GM12878 (cell line): ENCODE data around the gene DENND1C. TPM values are rescaled to one million over a fixed set of nuclear protein-coding genes. Genes with fewer than 3 reads are reported as not detected.

Experiments
- BHLHE40 ChIP-seq, 2 experiments: fragments of 450-650 bp in 1 of 2; IDR thresholded peaks; 2 replicates each; pipeline ENCODE4 v1.6.1; 2011 to 2017; ENCODE audit warnings: low read depth in 2 of 2, borderline replicate concordance in 1 of 2, improper control_type of control experiment in 1 of 2, low read length in 1 of 2, mild to moderate bottlenecking in 1 of 2
- CBX3 ChIP-seq: fragments of 200-600 bp; sonication (generic); IDR thresholded peaks from 2 replicates; pipeline ENCODE4 v1.6.1; 2016; ENCODE audit warnings: low read depth, borderline replicate concordance
- EED ChIP-seq: sonication (generic); IDR thresholded peaks from 2 replicates; pipeline ENCODE4 v1.6.1; 2016; ENCODE audit warnings: antibody characterized with exemption, low read depth
- GATAD2B ChIP-seq: fragments of 450-650 bp; conservative IDR thresholded peaks from 2 replicates; pipeline ENCODE4 v1.6.1; 2017; ENCODE audit warnings: low read depth, mild to moderate bottlenecking, moderate library complexity
- IRF4 ChIP-seq: IDR thresholded peaks from 2 replicates; pipeline ENCODE4 v1.6.1; 2011; ENCODE audit warnings: low read depth, low read length
- JUND ChIP-seq: IDR thresholded peaks from 2 replicates; pipeline ENCODE4 v1.6.1; 2012; ENCODE audit warnings: low read depth, mild to moderate bottlenecking, low read length, improper control_type of control experiment, moderate library complexity
- KAT2A ChIP-seq: conservative IDR thresholded peaks from 2 replicates; pipeline ENCODE4 v1.6.1; 2011; ENCODE audit warnings: low read depth, low read length; ENCODE audit not compliant: control insufficient read depth
- MYC ChIP-seq: IDR thresholded peaks from 2 replicates; pipeline ENCODE4 v1.6.1; 2011; ENCODE audit warnings: mild to moderate bottlenecking, low read length, moderate library complexity, inconsistent platforms; ENCODE audit not compliant: insufficient read depth, insufficient replicate concordance, insufficient read length, severe bottlenecking
- NR2C2 ChIP-seq: IDR thresholded peaks from 2 replicates; pipeline ENCODE4 v1.6.1; 2011; ENCODE audit warnings: borderline replicate concordance, low read depth; ENCODE audit not compliant: control insufficient read depth, insufficient read length
- RFX5 ChIP-seq: IDR thresholded peaks from 2 replicates; pipeline ENCODE4 v1.6.1; 2011; ENCODE audit warnings: low read depth, low read length, improper control_type of control experiment
- SIX5 ChIP-seq: IDR thresholded peaks from 2 replicates; pipeline ENCODE4 v1.6.1; 2011; ENCODE audit warnings: mild to moderate bottlenecking, low read depth, low read length, moderate library complexity; ENCODE audit not compliant: severe bottlenecking
- SPI1 ChIP-seq: IDR thresholded peaks from 2 replicates; pipeline ENCODE4 v1.6.1; 2011; ENCODE audit warnings: low read depth, mild to moderate bottlenecking, low read length, moderate library complexity, borderline replicate concordance; ENCODE audit not compliant: insufficient read depth
- STAT1 ChIP-seq: fragments of 450-650 bp; conservative IDR thresholded peaks from 2 replicates; pipeline ENCODE4 v1.6.1; 2014; ENCODE audit warnings: antibody characterized with exemption, mild to moderate bottlenecking
- ZNF24 ChIP-seq: fragments of 450-650 bp; IDR thresholded peaks from 2 replicates; pipeline ENCODE4 v1.6.1; 2017; ENCODE audit warnings: antibody characterized with exemption, mild to moderate bottlenecking
- polyA plus RNA-seq, 11 experiments: library from polyadenylated mRNA; depleted of rRNA in 4 of 11; unstranded in 6 of 11; stranded (reverse) in 5 of 11; fragments of >200 nt; fragmentation: Nextera tagmentation in 4 of 11; fragmentation: Illumina TruSeq in 1 of 11; extraction: Ambion mirVana in 4 of 11; extraction: Trizol in 1 of 11; gene quantifications; 1 replicate in 1 of 11; 2 replicates in 10 of 11; pipeline versions ENCODE4 v1.2.1 to v1.2.3, GENCODE V29; 2011 to 2016; ENCODE audit warnings: inconsistent platforms in 2 of 11, missing spikeins in 2 of 11, low read depth in 1 of 11
- total RNA-seq, 4 experiments: library from RNA; depleted of rRNA in 3 of 4; stranded (reverse); fragments of >200 nt in 3 of 4; fragmentation: Illumina TruSeq in 1 of 4; extraction: Trizol in 1 of 4; gene quantifications; 2 replicates each; pipeline versions ENCODE4 v1.2.1 to v1.2.3, GENCODE V29; 2013 to 2021
- TF ChIP-seq, protein P1 (sequence below): fragments of 450-650 bp; formaldehyde crosslinking; IDR thresholded peaks from 2 replicates; pipeline ENCODE4 v1.4.0; 2022; ENCODE audit warnings: mild to moderate bottlenecking, moderate library complexity
- TF ChIP-seq, protein P2 (sequence below): IDR thresholded peaks from 2 replicates; pipeline ENCODE4 v1.6.1; 2011; ENCODE audit warnings: borderline replicate concordance, low read depth, mild to moderate bottlenecking, moderate library complexity, low read length; ENCODE audit not compliant: insufficient read depth, poor library complexity, severe bottlenecking
- TF ChIP-seq, protein P3 (sequence below): fragments of 450-650 bp; conservative IDR thresholded peaks from 2 replicates; pipeline ENCODE4 v1.6.1; 2017; ENCODE audit warnings: mild to moderate bottlenecking, moderate library complexity
- TF ChIP-seq, protein P4 (sequence below): fragments of 150-350 bp; IDR thresholded peaks from 2 replicates; pipeline ENCODE4 v1.6.1; 2016; ENCODE audit warnings: low read depth, low read length

DENND1C gene
- total and polyA plus RNA-seq, 10 of the 15 experiments (the other 5 are each of a cell fraction or from before 2014, with no cell fraction given): 2.4 to 54.3 (median 32.7) TPM

DNA sequence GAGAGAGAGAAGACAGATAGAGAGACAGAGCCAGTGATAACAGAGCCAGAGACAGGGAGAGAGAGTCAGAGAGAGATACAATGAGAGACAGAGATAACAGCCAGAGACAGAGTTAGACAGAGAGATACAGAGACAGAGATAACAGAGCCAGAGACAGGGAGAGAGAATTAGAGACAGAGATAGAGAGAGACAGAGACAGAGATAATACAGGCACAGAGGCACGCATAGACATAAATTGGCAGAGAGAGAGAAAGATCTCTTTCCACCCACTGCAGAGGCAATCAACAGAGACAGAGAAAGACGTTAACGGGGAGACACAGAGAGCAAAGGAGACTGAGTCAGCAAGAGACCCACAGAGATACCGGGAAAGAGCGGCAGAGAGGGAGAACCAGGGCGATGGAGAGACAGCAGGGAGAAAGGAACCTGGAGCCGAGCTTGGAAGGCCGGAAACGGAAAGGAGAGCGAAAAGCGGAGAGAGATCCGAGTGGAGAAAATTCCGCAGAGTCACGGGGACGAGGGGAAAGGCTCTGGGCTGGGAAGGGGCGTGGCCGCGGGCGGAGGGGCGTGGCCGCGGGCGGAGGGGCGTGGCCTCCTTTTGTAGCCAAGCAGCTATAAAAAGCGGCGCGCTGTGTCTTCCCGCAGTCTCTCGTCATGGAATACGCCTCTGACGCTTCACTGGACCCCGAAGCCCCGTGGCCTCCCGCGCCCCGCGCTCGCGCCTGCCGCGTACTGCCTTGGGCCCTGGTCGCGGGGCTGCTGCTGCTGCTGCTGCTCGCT, 49.0 kb upstream of the DENND1C start, which contains the start of gene TNFSF9 (continued):
- TF ChIP-seq BHLHE40 (IDR thresholded peaks at IDR 0.05; ENCODE audit: borderline replicate concordance in 1 of 2, low read depth in 2 of 2, low read length in 1 of 2) (peak in 1 of 2 experiments; percentile 78; a peak in 3 of 4 replicates), ZNF24 (0 out of 2 replicates have a peak, but pooled peaks have one; percentile 50), KAT2A (no peak), SPI1 (no peak), CBX3 (no peak), STAT1 (no peak), NR2C2 (no peak), IRF4 (no peak), SIX5 (no peak), RFX5 (no peak), MYC (no peak), JUND (no peak), GATAD2B (no peak; the same call in 1 of the 2 replicates), EED (peak; percentile 87; the same call in 1 of the 2 replicates)
- TF ChIP-seq, protein P1, sequence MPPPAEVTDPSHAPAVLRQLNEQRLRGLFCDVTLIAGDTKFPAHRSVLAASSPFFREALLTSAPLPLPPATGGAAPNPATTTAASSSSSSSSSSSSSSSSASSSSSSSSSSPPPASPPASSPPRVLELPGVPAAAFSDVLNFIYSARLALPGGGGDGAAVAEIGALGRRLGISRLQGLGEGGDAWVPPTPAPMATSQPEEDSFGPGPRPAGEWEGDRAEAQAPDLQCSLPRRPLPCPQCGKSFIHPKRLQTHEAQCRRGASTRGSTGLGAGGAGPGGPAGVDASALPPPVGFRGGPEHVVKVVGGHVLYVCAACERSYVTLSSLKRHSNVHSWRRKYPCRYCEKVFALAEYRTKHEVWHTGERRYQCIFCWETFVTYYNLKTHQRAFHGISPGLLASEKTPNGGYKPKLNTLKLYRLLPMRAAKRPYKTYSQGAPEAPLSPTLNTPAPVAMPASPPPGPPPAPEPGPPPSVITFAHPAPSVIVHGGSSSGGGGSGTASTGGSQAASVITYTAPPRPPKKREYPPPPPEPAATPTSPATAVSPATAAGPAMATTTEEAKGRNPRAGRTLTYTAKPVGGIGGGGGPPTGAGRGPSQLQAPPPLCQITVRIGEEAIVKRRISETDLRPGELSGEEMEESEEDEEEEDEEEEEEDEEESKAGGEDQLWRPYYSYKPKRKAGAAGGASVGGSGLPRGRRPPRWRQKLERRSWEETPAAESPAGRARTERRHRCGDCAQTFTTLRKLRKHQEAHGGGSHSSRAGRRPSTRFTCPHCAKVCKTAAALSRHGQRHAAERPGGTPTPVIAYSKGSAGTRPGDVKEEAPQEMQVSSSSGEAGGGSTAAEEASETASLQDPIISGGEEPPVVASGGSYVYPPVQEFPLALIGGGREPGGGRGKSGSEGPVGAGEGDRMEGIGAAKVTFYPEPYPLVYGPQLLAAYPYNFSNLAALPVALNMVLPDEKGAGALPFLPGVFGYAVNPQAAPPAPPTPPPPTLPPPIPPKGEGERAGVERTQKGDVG (CRISPR knock-in tag): no peak
- TF ChIP-seq, protein P2, sequence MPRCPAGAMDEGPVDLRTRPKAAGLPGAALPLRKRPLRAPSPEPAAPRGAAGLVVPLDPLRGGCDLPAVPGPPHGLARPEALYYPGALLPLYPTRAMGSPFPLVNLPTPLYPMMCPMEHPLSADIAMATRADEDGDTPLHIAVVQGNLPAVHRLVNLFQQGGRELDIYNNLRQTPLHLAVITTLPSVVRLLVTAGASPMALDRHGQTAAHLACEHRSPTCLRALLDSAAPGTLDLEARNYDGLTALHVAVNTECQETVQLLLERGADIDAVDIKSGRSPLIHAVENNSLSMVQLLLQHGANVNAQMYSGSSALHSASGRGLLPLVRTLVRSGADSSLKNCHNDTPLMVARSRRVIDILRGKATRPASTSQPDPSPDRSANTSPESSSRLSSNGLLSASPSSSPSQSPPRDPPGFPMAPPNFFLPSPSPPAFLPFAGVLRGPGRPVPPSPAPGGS: peak; percentile 40
- TF ChIP-seq, protein P3, sequence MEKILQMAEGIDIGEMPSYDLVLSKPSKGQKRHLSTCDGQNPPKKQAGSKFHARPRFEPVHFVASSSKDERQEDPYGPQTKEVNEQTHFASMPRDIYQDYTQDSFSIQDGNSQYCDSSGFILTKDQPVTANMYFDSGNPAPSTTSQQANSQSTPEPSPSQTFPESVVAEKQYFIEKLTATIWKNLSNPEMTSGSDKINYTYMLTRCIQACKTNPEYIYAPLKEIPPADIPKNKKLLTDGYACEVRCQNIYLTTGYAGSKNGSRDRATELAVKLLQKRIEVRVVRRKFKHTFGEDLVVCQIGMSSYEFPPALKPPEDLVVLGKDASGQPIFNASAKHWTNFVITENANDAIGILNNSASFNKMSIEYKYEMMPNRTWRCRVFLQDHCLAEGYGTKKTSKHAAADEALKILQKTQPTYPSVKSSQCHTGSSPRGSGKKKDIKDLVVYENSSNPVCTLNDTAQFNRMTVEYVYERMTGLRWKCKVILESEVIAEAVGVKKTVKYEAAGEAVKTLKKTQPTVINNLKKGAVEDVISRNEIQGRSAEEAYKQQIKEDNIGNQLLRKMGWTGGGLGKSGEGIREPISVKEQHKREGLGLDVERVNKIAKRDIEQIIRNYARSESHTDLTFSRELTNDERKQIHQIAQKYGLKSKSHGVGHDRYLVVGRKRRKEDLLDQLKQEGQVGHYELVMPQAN: peak; percentile 95
- TF ChIP-seq, protein P4, sequence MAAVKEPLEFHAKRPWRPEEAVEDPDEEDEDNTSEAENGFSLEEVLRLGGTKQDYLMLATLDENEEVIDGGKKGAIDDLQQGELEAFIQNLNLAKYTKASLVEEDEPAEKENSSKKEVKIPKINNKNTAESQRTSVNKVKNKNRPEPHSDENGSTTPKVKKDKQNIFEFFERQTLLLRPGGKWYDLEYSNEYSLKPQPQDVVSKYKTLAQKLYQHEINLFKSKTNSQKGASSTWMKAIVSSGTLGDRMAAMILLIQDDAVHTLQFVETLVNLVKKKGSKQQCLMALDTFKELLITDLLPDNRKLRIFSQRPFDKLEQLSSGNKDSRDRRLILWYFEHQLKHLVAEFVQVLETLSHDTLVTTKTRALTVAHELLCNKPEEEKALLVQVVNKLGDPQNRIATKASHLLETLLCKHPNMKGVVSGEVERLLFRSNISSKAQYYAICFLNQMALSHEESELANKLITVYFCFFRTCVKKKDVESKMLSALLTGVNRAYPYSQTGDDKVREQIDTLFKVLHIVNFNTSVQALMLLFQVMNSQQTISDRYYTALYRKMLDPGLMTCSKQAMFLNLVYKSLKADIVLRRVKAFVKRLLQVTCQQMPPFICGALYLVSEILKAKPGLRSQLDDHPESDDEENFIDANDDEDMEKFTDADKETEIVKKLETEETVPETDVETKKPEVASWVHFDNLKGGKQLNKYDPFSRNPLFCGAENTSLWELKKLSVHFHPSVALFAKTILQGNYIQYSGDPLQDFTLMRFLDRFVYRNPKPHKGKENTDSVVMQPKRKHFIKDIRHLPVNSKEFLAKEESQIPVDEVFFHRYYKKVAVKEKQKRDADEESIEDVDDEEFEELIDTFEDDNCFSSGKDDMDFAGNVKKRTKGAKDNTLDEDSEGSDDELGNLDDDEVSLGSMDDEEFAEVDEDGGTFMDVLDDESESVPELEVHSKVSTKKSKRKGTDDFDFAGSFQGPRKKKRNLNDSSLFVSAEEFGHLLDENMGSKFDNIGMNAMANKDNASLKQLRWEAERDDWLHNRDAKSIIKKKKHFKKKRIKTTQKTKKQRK: no peak
